ENCODE results near the gene PLIN5.
"Not testable (repeated sequence)": the region's sequence is repeated elsewhere in the genome, so short reads cannot be mapped to it uniquely, and the experiment has no call there.

The PLIN5 gene

DNA sequence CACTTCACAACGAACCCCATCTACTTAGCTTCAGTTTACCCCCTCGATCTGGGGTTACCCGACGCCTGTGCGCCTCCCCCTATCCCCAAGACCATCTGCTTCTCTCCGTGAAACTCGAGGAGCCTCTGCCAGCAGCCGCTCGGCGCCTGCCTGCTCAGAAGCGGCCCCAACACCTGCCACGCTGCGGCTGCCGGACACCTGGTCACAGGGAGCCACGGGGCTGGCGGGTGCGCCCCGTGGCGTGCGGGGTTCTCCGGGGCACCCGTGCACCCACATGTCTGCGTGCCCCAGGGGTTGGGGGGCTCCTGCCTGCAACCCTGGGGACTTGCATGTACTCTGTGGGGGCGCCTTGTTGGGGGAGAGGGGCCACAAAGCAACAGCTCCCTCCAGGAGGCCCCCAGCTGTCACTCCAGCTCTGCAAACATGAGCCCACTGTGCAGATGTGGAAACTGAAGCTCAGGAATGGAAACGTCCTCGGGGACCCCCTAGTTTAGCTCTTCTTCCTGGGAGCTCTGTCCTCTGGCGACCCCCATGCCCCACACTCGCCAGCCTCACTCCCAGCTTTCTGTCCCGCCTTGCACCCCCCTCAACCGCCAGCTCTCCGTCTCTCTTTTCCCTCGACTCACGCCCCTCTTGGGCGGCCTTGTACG is 31.5 kb upstream of the PLIN5 start:
- no peak for DNase-seq

DNA sequence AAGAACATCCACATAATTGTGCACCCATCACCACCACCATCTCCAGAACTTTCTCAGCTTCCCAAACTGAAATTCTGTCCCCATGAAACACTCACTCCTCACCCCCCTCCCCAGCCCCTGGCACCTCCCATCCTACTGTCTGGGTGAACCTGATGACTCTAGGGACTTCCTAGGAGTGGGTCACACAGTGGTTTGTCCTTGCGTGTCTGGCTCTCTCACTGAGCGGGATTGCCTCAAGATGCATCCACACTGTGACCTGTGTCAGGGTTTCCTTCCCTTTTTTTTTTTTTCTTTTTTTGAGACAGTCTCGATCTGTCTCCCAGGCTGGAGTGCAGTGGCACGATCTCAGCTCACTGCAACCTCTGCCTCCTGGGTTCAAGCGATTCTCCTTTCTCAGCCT is 28.5 kb upstream of the PLIN5 start:
- DNase-seq = not testable (repeated sequence)

DNA sequence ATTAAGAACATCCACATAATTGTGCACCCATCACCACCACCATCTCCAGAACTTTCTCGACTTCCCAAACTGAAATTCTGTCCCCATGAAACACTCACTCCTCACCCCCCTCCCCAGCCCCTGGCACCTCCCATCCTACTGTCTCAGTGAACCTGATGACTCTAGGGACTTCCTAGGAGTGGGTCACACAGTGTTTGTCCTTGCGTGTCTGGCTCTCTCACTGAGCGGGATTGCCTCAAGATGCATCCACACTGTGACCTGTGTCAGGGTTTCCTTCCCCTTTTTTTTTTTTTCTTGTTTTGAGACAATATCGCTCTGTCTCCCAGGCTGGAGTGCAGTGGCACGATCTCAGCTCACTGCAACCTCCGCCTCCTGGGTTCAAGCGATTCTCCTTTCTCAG is 27.1 kb upstream of the PLIN5 start:
- not testable (repeated sequence) for DNase-seq

DNA sequence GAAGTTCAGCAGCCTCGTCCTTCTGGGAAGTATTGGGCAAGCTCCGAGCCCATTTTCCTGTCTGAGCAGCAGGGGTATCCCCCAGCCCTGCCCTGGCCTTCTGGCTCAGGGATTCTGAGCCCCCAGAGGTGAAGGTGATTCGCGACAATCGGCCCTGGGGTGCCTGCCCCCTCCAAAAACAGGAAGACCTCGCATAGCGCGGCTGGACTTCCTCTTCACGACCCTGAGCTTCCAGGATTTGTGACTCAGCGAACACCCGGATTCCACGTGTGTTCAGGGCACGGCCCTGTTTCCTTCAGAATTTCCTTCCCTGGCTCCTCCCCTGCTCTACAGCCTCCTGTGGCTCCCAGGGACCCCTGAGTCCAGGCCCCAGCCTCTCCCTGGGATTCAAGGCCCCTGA is 24.5 kb upstream of the PLIN5 start, which contains the start of gene SEMA6B:
TSS of gene SEMA6B (minus strand) at position 116 of the 400 bp plus-strand sequence. CDS start 1,227 bp downstream, outside the sequence.
- DNase-seq = no peak

DNA sequence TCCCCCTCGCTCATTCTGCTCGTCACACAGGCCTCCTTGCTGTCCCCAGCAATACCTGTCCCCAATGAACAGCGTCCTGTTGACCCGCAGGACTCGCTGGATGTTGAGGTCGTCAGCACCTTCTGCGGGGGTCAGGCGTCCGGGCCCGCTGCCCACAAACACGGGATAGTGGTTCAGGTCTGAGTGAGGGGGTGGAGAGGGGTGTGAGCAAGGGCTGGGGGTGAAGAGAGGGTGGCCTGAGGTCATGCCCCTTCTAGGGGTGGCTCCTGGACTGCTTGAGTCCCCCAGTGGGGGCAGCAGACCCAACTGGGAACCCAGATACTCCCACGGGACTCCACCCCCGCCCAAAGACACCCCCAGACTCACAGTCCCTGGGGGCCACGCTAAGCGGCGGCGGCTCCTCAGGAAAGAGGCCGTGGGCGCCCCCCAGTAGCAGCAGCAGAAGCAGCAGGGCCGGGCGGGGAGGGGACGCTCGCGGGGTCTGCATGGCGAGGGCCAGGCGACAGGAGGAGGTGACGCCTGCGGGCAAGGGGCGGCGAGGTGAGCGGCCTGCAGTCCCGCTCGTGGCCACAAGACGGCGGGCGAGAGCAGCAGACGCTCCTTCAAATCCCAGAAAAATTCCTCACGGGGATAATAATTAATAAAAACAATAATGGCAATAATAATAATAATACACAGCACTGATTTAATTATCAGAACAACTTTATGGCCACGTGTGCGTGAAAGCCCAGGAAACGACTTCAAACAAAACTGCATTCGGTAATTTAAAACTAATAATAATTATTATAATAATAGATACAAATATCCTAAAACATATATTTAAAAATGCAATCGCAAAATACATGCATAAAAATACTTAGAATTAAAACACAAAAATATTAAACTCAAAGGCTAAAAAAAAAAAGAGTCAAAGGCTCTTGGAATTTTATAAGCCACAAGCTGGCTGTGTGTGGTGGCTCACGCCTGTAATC is 23.2 kb upstream of the PLIN5 start:
- no peak for DNase-seq

DNA sequence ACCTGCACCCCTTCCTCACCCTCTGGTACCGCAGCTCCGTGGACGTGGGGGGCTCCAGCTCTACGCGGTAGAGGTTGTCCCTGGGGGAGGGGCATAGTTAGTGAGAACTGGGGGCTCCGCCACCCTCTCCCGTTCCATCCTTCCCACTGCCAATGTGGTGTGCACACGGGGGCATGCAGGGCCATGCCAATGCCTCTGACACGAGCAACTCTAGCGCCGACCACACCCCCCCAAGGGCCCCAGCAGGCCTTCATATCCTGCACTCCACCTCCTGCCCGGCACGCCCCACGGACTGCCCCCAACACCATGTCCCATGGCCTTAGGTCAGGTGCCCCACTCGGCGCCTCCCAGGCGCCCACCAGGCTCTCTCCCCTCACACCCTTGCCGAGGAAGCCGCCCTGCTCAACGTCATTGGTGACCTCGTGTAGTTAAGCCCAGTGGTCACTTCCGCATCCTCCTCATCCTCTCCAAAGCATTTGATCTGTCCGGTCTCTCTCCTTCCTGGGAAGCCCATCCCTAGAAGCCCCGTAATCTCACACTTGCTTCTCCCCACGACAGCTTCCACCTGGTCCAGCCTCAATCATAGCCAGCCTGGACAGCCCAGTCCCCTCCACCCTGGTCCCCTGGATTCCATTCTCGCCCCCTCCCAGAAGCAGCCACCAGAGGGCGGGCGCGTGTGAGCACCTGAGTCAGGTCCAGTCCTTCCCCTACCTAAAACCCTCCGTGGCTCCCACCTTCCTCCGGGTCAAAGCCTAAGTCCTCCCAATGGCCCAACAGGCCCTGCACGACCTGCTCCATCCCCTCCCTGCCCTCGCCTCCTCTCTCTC is 22.3 kb upstream of the PLIN5 start:
- no peak for DNase-seq

DNA sequence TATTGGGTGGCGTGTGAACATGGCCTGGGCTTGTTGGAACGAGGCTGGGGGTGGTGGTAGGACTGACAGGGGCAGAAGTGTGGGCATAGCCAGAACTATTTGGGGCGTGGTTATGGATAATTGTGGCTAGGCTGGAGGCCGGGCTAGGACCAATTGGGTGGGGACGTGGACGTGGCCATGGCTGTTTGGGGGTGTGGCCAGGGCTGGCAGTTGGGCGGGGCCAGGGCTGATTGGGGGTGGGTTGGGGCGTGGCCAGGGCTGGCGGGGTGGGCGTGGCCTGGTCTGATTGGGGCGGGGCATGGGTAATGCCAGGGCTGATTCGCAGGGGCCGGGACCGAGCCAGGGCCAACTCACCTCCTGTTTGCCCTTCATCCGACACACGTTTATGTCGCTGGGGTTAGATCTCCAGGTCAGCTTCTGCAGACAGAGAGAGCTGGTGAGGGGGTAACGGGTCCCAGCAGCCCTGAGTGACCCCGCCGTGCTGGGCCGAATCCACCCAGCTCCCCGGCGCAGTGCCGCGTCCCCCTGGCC is 21.6 kb upstream of the PLIN5 start:
- no peak for DNase-seq

DNA sequence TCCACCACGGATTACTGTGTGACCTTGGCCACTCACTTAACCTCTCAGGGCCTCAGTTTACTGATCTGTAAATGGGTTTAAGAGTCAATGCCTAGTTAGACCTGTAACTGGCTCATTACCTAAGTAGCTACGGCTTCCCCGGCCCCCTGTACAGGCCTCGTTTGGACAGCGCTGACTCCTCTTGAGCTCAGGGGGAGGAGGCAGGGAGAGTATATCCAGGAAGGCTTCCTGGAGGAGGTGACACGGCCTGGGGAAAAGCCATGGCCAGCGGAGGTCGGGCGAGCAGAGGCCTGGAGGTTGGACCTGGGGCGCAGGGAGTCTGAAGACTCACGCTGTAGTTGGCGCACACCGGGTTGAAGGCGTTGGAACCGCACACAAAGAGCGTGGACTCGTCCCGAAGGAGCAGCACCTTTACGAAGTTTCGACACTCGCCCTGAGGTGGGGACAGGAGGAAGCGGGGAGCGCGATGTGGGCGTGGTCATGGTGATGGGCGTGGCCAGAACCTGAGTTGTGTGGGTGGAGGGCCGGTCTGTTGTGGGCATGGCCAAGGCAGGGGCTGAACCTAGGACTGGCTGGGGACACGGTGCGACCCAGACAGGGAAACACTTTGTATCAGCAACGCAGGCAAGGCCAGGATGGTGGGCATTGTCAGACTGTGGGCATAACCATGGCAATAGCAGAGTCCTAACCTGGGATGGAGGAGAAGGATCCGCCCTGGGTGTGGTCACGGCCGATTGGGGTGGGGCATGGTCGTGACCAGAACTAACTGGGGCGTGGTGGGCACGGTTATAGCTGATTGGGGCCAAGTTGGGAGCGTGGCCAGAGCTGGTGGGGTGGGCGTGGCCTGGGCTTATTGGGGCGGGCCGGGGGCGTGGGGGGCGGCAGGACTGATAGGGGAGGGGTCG is 20.9 kb upstream of the PLIN5 start:
- no peak for DNase-seq

DNA sequence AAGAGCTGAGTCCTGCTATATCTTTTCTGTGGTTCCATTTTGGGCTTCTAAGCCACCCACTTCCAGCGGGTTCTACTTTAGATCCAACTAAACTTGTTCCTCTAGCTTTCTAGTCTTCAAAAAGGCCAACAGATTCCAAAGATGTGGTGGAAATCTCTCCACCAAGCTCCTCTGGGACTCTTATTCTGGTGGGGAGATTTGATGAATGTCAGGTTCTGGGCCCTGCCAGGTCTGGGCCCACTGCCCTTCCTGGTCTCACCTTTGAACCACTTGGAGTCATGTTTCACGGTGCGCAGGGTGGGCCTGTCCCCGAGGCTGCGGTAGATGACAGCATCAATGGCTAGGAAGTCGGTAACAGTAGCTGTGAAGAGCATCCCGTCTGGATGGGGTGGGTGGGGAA is 19.7 kb upstream of the PLIN5 start:
- no peak for DNase-seq

DNA sequence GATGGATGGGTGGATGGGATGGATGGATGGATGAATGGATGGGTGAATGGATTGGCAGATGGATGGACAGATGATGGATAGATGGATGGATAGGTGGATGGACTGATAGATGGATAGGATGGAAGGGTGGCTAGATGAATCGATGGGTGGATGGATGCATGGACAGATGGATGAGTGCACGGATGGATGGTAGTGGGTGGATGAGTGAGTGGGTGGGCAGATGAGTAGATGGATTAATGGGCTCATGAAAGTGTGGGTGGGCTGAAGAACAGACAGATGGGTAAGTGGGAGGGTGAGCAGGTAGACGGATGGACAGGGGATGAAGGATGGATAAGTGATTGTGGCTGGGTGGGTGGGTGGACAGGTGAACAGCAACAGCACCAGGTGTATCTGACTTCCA is 18.8 kb upstream of the PLIN5 start:
- no peak for DNase-seq

DNA sequence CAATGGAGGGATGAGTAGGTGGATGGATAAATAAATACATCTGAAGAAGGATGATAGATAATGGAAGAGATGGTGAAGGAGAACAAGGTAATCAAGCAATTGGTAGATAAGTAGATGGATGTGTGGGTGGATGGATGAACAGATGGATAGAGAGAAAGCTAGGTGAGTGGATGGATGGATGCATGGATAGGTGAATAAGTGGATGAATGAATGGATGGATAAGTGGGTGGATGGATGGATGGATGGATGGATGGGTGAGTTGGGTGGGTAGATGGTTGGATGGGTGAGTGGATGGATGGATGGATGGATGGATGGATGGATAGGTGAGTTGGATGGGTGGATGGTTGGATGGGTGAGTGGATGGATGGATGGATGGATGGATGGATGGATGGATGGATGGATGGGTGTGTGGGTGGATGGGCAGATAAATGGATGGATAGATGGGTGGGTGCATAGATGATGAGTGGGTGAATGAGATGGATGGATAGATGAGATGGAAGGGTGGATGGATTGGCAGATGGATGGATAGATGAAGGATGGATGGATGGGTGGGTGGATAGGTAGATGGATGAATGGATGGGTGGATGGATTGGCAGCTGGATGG is 18.2 kb upstream of the PLIN5 start:
- DNase-seq = no peak

DNA sequence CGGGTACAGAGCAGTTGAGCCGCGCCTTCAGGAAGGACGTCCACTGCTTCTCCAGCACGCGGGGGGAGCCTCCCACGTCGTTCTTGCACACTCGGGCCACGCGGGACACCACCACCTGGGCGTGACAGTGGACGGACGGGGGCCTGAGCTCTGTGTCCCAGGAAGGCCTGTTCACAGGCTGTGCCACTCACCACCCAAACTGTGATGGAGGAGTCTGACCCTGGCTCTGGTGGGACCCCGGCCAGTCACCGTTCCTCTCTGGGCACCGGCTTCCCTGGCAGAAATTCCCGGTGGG is 17.4 kb upstream of the PLIN5 start:
- DNase-seq = no peak

DNA sequence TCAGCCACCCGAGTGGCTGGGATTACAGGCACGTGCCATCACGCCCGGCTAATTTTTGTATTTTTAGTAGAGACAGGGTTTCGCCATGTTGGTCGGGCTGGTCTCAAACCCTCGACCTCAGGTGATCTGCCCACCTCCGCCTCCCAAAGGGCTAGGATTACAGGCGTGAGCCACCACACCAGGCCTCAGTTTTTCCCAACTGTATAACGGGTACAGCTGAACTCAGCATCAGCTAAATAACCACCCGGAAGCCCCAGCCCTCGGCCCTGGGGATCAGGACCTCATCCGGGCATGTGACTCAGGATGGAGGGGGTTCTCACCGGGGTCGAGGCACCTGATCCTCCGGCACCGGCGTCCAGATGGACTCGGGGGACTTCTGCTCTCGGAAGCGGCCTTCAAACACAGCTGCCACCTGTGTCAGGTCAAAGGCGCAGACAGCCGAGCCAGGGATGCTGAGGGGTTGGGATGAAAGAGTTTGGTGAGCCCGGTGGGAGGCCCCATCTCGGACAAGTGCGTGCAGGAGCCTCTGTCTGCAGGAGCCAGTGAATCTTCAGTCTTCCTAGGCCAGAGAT is 15.5 kb upstream of the PLIN5 start:
- no peak for DNase-seq

DNA sequence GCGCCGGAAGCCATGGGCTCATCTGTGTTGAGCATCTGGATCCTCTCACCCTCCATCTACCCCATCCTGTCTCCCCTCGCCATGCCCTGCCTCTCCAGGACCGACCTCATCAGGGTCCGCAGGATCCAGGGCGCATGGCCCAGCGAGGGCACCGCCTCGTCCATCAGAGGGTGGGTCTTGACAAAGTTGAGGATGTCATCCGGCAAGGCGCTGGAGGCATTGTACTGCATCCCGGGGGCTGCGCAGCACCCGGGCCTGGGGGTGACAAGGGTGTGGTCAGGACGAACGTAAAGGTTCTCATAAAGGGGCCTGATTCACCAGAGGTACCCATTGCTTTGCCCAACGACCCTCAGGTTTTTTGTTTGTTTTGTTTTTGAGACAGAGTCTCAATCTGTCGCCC is 15.0 kb upstream of the PLIN5 start:
- DNase-seq = no peak

DNA sequence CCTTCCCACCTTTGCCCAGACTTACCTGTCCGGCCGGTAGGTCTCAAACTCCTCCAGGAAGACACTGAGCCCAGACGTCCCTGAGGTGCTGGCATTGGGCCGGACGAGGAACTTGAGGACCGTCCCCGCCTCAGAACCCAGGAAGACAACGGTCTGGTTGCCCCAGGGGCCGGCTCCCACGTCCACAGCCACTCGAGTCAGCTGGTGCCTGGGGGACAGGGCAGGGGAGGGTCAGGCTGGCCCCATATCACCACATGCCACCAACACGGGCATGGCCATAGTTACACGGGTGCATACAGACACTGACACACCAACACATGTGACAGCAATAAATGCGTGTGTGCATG is 13.2 kb upstream of the PLIN5 start:
- DNase-seq = no peak

DNA sequence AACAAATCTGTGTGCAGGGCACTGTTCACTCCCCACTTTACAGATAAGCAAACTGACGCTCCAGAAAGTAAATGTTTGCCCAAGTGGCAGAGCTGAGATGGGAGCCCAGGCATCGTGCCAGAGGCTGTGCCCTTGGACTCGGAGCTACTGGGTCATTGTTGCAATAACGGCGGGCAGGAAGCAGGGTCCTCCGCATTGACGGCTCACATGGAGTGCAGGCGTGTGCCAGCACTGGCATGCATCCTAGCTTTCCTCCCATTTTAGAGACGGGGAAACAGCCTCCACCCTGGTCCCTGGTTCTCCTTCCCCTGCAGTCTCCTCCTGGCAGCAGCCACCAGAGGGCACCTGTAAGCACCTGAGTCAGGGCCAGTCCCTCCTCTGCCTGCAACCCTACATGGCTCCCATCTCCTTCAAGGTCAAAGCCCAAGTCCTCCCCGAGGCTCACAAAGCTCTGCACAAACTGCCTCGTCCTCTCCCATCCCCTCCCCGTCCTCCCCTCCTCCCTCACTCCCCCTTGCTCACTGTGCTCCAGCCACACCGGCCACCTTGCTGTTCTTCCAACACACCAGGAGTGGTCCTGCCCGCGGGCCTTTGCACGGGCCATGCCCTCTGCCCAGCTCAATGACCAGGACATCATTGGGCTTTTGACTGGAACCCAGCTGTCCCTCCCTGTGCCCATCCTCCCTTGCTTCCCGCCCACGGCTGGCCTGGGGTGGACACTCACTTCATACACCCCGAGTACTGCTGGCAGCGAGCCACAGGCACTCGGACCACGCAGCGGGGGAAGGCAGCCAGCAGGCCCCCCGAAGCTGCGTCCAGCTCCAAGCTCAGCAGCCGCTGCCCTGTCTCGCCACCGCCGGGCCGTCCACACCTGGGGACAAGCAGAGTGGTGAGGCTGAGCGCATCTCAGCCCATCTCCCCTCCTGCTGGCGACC is 12.5 kb upstream of the PLIN5 start:
- no peak for DNase-seq

DNA sequence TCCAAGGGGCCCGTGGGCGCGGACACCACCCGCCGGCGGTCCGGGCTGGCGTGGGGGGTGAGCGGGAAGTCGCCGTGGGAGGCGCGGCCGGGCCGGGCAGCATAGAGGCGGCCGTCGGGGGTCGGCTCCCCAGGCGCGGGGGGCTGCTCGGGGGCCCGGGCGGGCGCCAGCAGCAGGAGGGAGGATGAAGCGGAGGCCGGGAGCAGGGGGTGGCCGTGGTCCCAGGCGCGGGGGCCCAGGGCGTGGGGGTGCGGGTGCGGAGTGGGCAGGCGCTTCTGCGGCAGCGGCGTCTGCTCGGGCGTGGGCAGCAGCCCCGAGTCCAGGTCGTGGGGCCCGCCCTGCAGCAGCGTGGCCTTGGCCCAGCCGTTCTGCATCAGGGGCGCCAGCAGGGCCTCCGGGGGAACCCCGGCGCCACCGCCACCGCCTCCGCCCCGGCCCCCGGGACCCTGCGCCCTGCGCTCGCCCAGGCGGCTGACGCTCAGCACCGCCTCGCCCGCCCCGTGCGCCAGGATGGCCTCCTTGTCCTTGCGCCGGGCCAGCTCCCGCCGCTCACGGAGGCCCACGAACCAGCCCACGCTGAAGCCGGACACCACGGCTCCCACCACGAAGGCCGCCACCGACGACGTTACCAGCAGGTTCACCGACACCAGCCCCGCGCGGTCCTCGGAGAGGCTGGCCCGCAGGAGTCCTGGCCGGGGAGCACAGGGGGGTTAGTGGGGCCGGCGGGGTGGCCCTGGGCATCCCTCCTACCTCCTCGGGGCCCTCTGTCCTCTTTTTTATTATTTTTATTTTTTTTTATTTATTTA is 9.0 kb upstream of the PLIN5 start:
- DNase-seq = no peak

DNA sequence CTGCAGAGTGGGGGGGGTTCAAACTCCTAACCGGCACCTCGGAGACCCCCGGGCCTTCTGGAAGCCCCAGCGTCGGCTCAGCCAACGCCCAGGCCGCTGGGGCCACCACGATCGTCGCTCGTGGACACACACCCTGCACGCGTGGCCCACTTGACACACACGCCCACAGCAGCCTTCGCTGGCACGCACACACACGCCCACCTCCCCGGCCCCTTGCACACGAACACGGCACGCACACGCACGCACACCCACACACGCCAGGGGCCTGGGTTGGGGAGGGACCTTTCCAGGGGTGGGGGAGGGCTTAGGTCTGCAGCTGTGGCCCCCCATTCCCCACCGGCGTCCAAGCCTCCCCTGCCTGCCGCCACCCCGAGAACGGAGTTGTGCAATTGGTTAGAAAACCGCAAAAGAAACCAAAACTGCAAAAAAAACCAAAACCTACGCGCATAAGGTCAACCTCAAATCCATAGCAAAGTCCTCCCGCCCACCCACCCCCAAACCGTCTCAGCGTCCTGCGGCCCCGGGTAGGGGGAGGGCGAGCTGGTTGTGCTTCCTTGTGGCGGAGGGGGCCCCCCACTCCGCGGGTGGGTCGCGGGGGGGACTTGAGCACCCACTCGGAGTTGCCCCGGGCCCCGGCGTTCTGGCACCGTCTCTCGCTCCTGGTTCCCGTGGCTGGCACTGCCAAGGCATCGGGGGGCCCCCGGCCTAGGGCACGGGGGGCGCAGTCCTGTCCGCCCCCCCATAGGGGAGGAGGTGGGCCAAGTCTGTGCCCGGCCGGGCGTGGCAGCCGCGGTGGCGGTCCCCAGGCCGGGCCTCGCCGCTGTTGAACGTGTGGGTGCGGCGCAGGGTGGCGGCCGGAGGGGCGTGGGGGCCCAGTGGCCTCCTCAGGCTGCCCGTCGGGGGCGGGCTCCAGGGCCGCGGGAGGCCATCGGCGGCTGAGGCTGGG is 8.1 kb upstream of the PLIN5 start:
- no peak for DNase-seq

All from amniotic stem cell (primary cell).